ENCODE data around the gene MYRIP.

GRCh38 chr3:40124918-40125317 lies 315.5 kb downstream of the MYRIP start:
- TF ChIP-seq CTCF (IDR thresholded peaks at IDR 0.05) (no peak), POLR2A (IDR thresholded peaks at IDR 0.05) (no peak)

All from adrenal gland (tissue), 5 donors.